ENCODE results near the gene USO1.

- TF ChIP-seq CTCF (IDR thresholded peaks at IDR 0.05) (no peak), POLR2A (IDR thresholded peaks at IDR 0.05) (no peak)
Measured at GRCh38 chr4:75817901-75818300, 93.5 kb downstream of the USO1 start.

All from testis (tissue), 2 donors.